Fibroblast of skin of scalp (primary cell): ENCODE results near the gene OR13C8. TPM values are rescaled to one million over a fixed set of nuclear protein-coding genes. Genes with fewer than 3 reads are reported as not detected.
"Not testable (repeated sequence)": the region's sequence is repeated elsewhere in the genome, so short reads cannot be mapped to it uniquely, and the experiment has no call there.

ENCODE experiments used
- DNase-seq: peaks from one replicate; pipeline ENCODE4 v3.0.0-alpha.2; 2013
- polyA plus RNA-seq, 2 experiments: library from polyadenylated mRNA; unstranded; fragments of 120-200 nt; gene quantifications; one replicate each; pipeline ENCODE4 v1.2.1, GENCODE V29; 2013; ENCODE audit not compliant: insufficient read length in 2 of 2

OR13C8 gene, protein sequence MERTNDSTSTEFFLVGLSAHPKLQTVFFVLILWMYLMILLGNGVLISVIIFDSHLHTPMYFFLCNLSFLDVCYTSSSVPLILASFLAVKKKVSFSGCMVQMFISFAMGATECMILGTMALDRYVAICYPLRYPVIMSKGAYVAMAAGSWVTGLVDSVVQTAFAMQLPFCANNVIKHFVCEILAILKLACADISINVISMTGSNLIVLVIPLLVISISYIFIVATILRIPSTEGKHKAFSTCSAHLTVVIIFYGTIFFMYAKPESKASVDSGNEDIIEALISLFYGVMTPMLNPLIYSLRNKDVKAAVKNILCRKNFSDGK
- polyA plus RNA-seq (2013, experiment 1 of 2; ENCODE audit: insufficient read length): not detected
- not detected for polyA plus RNA-seq (2013, experiment 2 of 2; ENCODE audit: insufficient read length)

DNA sequence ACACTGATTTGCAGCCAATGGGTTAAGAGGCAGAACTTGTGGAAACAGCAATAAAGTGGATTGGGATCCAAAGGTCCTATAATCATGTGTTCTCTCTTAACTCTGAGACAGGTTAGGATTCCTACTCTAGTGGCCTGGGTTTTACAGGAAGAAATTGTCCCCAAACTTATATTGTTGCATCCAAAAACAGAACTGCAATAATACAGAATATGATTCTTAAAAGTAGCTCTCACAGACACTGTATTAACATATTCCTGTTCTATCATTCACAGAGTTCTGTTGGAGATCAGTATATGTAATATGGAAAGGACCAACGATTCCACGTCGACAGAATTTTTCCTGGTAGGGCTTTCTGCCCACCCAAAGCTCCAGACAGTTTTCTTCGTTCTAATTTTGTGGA is at the start of gene OR13C8:
Gene OR13C8 (plus strand): TSS at position 301 of the 400 bp plus-strand sequence. CDS start 0 bp downstream, at position 301.
- no peak for DNase-seq

DNA sequence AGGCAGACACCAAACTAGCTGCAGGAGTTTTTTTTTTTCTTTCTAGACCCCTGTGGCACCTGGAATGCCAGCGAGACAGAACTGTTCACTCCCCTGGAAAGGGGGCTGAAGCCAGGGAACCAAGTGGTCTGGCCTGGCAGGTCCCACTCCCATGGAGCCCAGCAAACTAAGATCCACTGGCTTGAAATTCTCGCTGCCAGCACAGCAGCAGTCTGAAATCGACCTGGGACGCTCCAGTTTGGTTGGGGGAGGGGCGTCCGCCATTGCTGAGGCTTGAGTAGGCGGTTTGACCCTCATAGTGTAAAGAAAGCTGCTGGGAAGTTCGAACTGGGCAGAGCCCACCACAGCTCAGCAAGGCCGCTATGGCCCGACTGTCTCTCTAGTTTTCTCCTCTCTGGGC is 48.7 kb upstream of the OR13C8 start:
- not testable (repeated sequence) for DNase-seq

DNA sequence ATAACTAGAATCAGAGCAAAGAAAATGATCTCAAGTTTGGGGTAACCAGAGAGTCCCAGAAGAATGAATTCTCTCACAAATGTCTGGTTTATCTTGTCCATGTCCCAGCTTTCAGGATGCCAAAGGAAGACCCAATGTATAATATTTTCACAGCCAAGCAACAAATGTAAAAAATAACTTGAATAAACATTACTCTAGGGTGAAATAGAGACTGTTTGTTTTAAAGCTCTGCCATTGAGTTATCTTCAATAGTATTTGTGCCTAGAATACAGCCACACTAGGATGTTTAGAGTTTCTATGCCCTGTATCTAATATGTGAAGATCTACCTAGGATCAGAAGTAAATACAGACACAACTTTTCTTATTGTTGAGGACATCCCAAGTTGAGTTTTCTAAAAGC is 41.9 kb upstream of the OR13C8 start, which contains the start of gene OR13C4:
Gene OR13C4 (minus strand): TSS at position 101 of the 400 bp plus-strand sequence. CDS start 0 bp downstream, at position 101.
- DNase-seq: no peak

DNA sequence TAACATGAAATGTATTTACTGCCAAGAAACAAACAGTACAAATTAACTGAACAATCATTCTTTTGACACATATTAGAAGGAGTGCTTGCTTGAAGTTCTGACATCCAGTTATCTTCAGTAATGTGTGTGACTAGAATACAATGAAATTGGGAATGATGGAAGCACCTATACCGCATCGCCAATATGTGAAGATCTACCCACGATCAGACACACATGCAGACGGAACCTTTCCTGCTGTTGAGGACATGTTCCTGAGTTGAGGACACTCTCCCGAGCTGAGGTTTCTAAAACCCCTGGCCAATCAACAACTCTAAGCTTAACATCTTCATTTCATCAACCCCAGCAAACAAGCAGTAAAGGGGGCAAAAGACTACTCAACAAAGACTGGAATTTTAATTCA is 32.2 kb upstream of the OR13C8 start, which contains the start of gene OR13C3:
Gene OR13C3 (minus strand): TSS at position 101 of the 400 bp plus-strand sequence. CDS start 133 bp downstream, outside the sequence.
- DNase-seq: no peak

DNA sequence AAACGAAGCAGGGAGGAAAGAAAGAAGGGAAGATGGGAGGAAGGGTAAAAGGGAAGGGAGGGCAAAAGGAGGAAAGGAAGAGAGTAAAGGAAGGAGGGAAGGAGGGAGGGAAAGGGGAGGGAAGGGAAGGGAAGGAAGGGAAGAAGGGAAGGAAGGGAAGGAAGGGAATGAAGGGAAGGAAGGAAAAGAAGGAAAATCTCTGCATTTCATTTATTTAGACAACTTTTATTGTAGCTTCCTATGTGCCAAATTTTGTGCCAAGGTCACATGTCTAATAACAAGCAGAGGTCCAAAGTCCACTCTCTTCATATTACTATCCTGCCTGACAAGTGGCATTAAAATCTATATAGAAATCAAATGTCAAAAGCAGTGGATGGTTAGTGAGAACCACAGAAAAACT is 29.7 kb upstream of the OR13C8 start:
- DNase-seq: no peak

DNA sequence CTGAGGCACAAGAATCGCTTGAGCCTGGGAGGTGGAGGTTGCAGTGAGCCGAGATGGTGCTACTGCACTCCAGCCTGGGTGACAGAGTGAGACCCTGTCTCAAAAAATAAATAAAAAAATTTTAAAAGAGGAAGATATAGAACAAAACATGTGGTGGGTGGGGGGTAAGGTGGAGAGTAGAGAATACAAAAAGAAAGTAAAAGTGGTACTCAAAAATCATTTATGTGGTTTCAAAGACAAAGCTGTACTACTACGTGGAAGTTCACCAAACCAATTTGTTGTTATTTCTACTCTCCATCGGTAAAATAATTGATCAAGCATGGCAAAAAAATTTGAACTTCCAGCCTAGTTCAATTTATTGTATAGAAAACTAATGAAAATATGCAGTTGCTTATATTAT is 24.3 kb upstream of the OR13C8 start:
- no peak for DNase-seq

DNA sequence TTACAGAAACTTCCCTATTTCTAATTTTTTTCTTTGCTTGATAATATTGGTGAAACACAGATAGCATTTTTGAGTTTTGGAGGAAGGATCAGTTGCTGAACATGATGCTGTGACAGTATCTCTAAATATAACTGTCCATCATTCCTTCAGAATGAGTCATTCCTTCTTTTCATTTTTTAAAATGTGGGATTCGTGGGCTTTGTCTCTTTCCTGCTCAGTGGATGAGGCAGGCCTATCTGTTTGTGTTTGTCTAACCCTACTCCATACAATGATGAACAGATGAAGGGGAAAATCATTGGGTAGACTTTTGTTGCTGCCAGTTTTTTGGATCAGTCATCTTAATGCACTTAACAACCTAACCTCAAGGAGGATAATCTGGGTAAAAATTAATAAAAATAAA is 15.7 kb upstream of the OR13C8 start:
- DNase-seq: peak; percentile 69

- peak; percentile 57 for DNase-seq
Observed at GRCh38 chr9:104555521-104555920, 13.4 kb upstream of the OR13C8 start.

DNA sequence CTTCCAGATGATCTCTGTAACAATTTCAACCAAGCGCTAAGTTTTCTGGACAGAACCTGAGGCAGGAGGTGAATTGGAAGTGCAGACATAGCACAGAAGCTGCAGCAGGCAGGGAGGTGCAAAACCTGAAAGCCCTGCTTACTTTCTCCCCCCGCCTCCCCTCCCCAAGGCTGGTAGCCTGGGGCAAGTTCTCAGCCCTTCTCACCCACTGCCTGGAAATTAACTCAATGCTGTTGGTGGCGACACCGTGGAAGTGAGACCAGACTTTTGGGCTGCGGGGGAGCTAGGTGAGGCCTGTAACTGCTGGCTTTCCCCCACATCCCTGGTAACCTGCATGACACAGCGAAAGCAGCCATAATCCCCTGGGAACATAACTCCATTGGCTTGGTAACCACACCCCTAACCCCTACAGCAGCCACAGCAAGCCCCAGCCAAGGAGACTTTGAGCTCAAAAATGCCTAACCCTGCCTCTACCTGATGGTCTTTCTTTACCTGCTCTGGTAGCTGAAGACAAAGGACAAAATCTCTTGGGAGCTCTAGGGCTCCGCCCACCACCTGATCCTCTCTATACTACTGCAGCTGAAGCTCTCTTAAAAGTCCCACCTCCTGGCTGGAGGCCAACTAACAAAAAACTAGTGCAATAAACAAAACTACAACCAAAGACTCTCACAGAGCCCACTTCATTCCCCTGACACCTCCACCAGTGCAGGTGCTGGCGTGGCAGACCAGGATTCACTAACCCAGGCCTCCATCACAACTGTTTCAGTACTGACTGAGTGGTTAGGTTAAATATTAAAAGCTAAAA is 11.9 kb upstream of the OR13C8 start:
- no peak for DNase-seq

DNA sequence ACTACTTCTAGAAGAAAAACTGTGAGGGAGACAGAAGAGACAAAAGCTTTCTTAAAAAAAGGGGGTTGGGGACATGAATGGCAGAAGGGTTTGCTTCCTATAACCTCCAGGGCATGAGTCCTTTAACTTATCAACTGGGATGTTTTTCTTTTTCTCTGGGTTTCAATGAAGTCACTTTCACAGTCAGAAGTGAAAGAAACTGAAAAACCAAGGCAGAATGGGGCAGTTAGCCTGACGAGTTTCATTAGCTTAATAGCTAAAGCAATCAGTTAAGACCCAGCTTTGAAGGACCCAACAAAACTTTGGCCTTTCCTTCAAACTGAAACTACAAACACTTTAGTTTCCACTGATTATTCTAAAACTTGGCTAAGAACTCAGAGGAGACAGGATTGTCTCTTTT is 4.6 kb upstream of the OR13C8 start:
- no peak for DNase-seq

DNA sequence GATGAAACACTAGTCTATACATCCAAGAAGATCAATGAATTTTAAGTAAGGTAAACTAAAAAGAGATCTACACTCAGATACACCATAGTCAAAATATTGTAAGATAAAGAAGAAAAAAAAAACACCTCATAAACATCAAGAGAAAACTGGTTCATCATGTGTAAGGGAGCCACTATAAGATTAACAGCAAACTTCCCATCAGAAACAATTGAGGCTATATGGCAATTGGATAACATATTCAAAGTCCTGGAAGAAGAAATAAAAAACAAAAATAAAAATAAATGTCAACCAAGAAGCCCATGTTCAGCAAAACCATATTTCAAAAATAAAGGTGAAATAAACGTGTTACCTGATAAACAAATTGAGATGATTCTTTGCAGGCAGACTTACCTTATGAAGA is 3.6 kb downstream of the OR13C8 start:
- DNase-seq: no peak

DNA sequence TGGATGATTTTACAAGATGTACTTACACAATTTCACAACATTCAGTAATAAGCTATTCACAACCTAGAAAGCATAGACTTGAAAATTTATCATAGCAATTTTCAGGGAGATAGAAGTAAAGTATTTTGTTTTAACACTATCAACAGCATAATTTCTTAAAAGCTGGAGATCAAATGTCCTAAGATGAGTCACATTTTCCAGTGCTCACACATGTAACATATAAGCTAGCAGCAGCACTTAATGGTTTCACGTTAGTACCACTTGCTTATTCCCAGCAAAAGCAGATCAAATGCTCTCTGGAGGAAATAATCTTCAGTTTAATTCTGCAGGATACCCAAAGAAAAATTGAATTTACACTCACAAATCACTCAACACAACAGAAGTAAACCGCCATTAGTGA is 6.5 kb downstream of the OR13C8 start:
- no peak for DNase-seq

- no peak for DNase-seq
Observed at GRCh38 chr9:104577263-104577662, 8.3 kb downstream of the OR13C8 start.

DNA sequence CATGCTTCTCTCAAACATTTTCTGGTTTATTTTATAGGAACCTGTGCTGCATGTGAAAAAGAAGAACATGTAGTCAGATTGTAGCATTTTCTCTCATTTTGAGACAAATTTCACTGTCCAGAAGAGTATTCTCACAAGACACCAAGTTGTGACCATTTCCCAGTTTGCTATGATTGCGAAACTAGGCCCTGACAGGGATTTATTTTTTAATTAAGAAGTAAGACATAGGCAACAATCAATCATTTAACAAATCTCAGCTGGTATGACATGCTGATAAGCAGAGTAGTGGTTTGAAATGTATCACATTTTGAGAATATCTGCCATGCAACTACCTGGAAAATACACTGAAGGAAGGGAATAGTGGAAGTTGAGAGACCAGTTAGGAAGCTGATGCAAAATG is 11.6 kb downstream of the OR13C8 start:
- no peak for DNase-seq

DNA sequence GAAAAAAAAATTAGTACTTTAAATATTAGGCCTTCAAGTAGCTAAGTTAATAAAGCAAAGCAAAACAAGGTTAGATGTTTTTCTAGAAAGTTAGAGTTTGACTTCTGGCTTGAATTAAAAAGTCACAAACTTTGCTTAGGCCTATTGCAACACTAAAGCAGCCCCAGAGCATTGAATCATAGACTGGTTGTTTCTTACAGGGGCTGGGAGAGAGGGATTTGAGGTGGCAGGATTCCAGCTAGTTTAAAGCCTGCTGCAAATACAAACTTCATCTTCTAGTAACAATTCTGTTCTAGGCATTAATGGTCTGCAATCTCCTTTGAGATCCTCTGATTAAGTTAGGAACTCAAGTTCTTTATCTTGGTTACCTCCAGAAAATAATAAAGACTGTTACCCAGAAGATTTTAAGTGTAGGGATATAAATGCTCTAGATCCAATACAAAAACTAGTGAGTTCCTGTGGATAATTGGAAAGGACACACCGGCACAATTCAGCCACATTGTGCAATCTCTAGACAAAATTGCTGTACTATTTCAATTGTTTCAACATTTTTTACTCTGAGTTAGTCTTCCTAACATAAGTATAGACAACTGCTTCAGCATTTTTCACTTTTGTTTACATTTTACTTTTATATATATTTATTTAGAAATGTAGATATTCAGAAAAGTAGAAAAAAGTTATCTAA is 17.7 kb downstream of the OR13C8 start:
- DNase-seq: peak; percentile 82

GRCh38 chr9:104589626-104590025 is 20.7 kb downstream of the OR13C8 start:
- DNase-seq: no peak

DNA sequence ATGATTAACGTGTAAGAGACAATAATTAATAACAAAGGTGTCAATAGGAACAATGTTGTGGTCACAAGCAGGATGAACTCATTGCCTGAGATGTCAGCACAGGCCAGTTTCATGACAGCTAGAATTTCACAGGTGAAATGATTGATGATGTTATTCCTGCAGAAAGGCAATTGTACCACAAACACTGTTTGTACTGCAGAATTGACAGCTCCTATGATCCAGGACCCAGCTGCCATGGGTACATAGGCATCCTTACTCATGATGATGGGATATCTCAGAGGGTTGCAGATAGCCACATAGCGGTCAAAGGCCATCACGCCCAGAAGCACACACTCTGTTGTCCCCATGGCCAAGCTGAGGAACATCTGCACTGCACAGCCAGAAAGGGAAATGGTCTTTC is 29.8 kb downstream of the OR13C8 start:
- not testable (repeated sequence) for DNase-seq

- not testable (repeated sequence) for DNase-seq
Observed at GRCh38 chr9:104599313-104599712, 30.3 kb downstream of the OR13C8 start, which contains the start of gene OR13C5. TSS of gene OR13C5 (minus strand) at chr9:104599413. CDS start at chr9:104599413, 0 bp downstream.

GRCh38 chr9:104604801-104605200 is 35.8 kb downstream of the OR13C8 start:
- DNase-seq: no peak

GRCh38 chr9:104605527-104605926 is 36.6 kb downstream of the OR13C8 start, which contains the start of gene OR13C2:
TSS of gene OR13C2 (minus strand) at chr9:104605627. CDS start at chr9:104605627, 0 bp downstream.
- not testable (repeated sequence) for DNase-seq

DNA sequence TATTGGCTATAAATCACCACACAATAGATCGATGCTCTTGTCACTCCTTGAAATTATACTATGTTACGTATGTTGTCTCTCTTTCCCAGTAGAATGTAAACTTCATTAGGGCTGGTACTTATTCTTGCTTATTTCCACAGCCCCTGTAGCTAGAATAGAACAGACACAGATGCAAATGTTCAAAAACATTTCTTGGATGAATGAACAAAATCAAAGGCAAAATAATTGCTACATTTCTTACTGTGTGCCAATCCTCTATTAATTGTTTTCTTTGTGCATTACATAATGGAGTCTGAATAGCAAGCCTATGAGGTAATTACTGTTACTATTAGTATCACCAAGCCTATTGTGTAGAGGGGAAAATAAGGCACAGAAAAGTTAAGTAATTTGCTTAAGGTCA is 37.2 kb downstream of the OR13C8 start:
- DNase-seq: no peak

DNA sequence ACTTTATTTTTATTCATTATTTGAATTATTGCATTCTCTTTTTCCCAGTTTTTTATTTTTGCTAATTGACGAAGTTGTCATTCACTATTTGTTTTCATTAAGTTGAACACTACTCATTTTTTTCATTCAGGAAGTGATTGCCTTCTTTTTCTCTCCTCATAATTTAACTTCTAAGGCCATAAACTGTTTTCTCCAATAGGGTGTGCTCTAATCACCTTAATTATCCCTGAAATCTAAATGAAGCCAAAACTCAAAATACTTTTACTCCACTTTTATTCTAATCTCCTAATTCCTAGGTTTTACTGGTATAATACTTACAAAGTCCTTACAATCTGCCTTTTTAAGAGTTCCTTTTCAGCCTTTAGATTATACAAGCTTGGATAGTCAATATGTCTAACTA is 39.4 kb downstream of the OR13C8 start:
- no peak for DNase-seq

DNA sequence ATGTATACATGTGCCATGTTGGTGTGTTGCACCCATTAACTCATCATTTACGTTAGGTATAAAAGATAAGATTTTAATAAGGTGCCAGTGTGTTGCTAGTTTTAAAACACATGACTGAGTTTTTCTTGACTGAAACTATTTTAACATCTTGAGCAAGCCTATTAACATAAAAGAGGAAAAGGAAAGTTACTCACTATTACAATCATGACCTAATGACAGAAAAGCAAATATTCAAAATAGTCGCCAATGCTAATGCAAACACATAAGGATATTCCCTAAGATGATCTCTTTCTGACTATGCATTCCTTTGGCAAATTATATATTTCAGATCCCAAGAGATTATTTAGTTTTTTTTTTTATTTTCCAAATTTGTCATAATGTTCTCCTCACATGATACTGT is 42.2 kb downstream of the OR13C8 start:
- DNase-seq: no peak
